Epithelial cell of esophagus (primary cell): ENCODE results near the gene ZCCHC14.

Experiments used
- DNase-seq: peaks from one replicate; pipeline ENCODE4 v3.0.0; 2010; ENCODE audit warnings: low read depth
- H3K4me3 ChIP-seq: 2 replicates; pipeline ENCODE4 v1.5.1; 2011; ENCODE audit warnings: mild to moderate bottlenecking, low read length, control low read depth
- TF ChIP-seq, protein P1 (sequence below): IDR thresholded peaks from 2 replicates; pipeline ENCODE4 v1.5.1; 2011; ENCODE audit warnings: low read depth, mild to moderate bottlenecking, low read length, control low read depth, inconsistent platforms; ENCODE audit not compliant: insufficient read depth; ENCODE audit errors: missing control alignments

The ZCCHC14 gene

GRCh38 chr16:87454391-87454790, 38.4 kb downstream of the ZCCHC14 start:
- no peak for DNase-seq
- TF ChIP-seq, protein P1, sequence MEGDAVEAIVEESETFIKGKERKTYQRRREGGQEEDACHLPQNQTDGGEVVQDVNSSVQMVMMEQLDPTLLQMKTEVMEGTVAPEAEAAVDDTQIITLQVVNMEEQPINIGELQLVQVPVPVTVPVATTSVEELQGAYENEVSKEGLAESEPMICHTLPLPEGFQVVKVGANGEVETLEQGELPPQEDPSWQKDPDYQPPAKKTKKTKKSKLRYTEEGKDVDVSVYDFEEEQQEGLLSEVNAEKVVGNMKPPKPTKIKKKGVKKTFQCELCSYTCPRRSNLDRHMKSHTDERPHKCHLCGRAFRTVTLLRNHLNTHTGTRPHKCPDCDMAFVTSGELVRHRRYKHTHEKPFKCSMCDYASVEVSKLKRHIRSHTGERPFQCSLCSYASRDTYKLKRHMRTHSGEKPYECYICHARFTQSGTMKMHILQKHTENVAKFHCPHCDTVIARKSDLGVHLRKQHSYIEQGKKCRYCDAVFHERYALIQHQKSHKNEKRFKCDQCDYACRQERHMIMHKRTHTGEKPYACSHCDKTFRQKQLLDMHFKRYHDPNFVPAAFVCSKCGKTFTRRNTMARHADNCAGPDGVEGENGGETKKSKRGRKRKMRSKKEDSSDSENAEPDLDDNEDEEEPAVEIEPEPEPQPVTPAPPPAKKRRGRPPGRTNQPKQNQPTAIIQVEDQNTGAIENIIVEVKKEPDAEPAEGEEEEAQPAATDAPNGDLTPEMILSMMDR = no peak
- H3K4me3 ChIP-seq = no peak overlapping the region

- H3K4me3 ChIP-seq = no peak overlapping the region
- TF ChIP-seq, protein P1 = no peak
- no peak for DNase-seq
Measured at GRCh38 chr16:87453326-87453725, 39.5 kb downstream of the ZCCHC14 start.

DNA sequence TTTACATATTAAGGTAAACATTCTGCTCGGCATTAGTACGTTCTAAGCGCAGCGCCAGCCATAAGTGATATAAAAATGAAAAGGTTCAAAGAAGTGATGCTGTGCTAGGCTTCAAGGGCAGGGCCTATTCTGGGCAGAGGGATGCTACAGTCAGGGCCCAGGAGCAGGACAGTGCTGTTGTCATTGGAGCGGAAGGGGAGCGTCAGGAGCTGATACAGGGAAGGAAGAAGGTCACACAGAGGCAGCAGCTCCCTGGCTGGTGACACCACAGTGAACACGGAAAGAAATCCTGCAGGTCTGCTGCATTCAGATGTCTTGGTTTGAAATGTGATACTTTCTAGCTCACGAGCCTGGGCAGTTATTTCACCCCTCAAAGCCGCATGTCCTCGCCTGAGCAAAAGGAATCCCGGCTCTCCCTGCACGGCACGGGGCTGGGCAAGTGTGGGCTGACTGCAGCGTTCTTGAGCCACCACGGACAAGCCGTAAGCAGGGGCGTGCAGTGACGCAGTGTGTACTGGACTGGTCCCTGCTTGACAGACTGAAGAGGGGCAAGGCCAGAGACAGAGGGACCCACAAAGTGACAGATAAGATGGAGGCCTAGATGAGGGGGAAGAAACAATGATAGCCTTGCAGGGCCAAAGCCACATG, 41.1 kb downstream of the ZCCHC14 start:
- TF ChIP-seq, protein P1 = no peak
- no peak overlapping the region for H3K4me3 ChIP-seq

GRCh38 chr16:87448866-87449265, 44.0 kb downstream of the ZCCHC14 start:
- TF ChIP-seq, protein P1 = no peak
- no peak overlapping the region for H3K4me3 ChIP-seq
- DNase-seq = no peak

More for the DNA sequence above, 41.1 kb downstream of the ZCCHC14 start:
- no peak for DNase-seq

- no peak for DNase-seq
- TF ChIP-seq, protein P1 = no peak
- no peak overlapping the region for H3K4me3 ChIP-seq
Measured at GRCh38 chr16:87447323-87447722, 45.5 kb downstream of the ZCCHC14 start.

DNA sequence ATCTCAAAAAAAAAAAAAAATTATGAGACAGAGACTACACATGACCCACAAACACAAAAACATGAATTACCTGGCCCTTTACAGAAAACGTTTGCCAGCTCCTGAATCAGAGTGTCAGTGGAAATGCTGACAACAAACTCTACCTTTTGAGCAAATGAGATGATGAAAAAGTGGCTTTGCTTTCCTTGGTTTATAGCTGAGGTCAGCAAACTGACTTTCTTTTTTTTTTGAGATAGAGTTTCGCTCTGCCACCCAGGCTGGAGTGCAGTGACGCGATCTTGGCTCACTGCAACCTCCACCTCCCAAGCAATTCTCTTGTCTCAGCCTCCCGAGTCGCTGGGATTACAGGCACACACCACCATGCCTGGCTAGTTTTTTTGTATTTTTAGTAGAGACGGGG, 46.3 kb downstream of the ZCCHC14 start:
- no peak for DNase-seq
- no peak overlapping the region for H3K4me3 ChIP-seq
- TF ChIP-seq, protein P1 = no peak

DNA sequence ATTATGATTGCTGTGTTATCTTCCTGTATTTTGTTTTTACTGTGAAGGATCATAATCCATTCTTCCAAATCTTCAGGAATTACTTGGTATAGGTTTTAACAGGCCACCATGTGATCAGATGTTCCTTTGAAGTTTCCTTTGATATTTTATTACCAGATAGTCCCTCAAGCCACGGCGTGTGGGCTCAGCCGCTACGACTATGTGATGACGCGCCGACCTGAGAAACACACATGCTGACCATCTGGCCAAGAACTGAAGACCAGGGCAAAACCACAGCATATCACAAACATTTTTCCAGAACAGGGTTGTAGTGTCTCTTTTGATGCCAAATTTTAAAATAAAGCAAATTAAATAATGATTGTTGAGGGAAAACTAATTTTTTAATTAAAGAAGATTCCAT, 47.3 kb downstream of the ZCCHC14 start:
- no peak overlapping the region for H3K4me3 ChIP-seq
- TF ChIP-seq, protein P1 = no peak
- DNase-seq = no peak
